Activated CD8-positive, alpha-beta memory T cell treated with anti-CD3 and anti-CD28 coated beads, Interleukin-2, amount 50 U/mL, for 1 hour (primary cell): ENCODE data around the gene SRGAP1.
"Not testable (repeated sequence)": the region's sequence is repeated elsewhere in the genome, so short reads cannot be mapped to it uniquely, and the experiment has no call there.

ENCODE experiments used
- DNase-seq: peaks from one replicate; pipeline ENCODE4 v3.0.0-alpha.2; 2020; ENCODE audit errors: extremely low read depth

Gene SRGAP1

GRCh38 chr12:64170024-64170423 is 325.5 kb downstream of the SRGAP1 start:
- DNase-seq = no peak

- no peak for DNase-seq
These were observed 326.2 kb downstream of the SRGAP1 start for GRCh38 chr12:64170730-64171129.

- no peak for DNase-seq
These were observed 327.2 kb downstream of the SRGAP1 start for GRCh38 chr12:64171715-64172114.

GRCh38 chr12:64172143-64172970 is 327.9 kb downstream of the SRGAP1 start:
- DNase-seq = no peak

GRCh38 chr12:64173456-64173855 is 329.0 kb downstream of the SRGAP1 start:
- DNase-seq = no peak

GRCh38 chr12:64175254-64175945 is 330.9 kb downstream of the SRGAP1 start:
- DNase-seq = no peak

GRCh38 chr12:64177001-64177400 is 332.5 kb downstream of the SRGAP1 start:
- no peak for DNase-seq

GRCh38 chr12:64178122-64178521 is 333.6 kb downstream of the SRGAP1 start:
- no peak for DNase-seq

- no peak for DNase-seq
These were observed 336.5 kb downstream of the SRGAP1 start for GRCh38 chr12:64180951-64181350.

GRCh38 chr12:64181430-64182291 is 337.2 kb downstream of the SRGAP1 start:
- no peak for DNase-seq

- no peak for DNase-seq
These were observed 339.7 kb downstream of the SRGAP1 start for GRCh38 chr12:64184216-64184615.

- DNase-seq = no peak
These were observed 342.3 kb downstream of the SRGAP1 start for GRCh38 chr12:64186789-64187188.

GRCh38 chr12:64187370-64187769 is 342.9 kb downstream of the SRGAP1 start:
- DNase-seq = no peak

- DNase-seq = no peak
These were observed 343.3 kb downstream of the SRGAP1 start for GRCh38 chr12:64187794-64188193.

GRCh38 chr12:64189530-64189929 is 345.0 kb downstream of the SRGAP1 start:
- no peak for DNase-seq

GRCh38 chr12:64190140-64190539 is 345.6 kb downstream of the SRGAP1 start:
- DNase-seq = no peak

- DNase-seq = no peak
These were observed 348.3 kb downstream of the SRGAP1 start for GRCh38 chr12:64192644-64193444.

GRCh38 chr12:64193931-64194330 is 349.4 kb downstream of the SRGAP1 start:
- no peak for DNase-seq

- DNase-seq = no peak
These were observed 350.0 kb downstream of the SRGAP1 start for GRCh38 chr12:64194333-64195149.

GRCh38 chr12:64195841-64196240 is 351.3 kb downstream of the SRGAP1 start:
- DNase-seq = not testable (repeated sequence)

GRCh38 chr12:64203036-64203435 is 358.5 kb downstream of the SRGAP1 start:
- no peak for DNase-seq
